GM23338 (cell line): ENCODE measurements around the gene NUP98. TPM values are rescaled to one million over a fixed set of nuclear protein-coding genes. Genes with fewer than 3 reads are reported as not detected.

Source experiments
- ATAC-seq: fragments of 200-7000 bp; cut with Tn5 transposase; 3 replicates; pipeline ENCODE4 v1.9.1; 2020
- DNase-seq: peaks from one replicate; pipeline ENCODE4 v3.0.0-alpha.2; 2015; ENCODE audit warnings: low spot score
- H2AFZ ChIP-seq: fragments of 200-600 bp; sonication (generic); 2 replicates; pipeline ENCODE4 v1.8.0; 2016; ENCODE audit warnings: antibody characterized with exemption, mild to moderate bottlenecking, moderate library complexity
- H3F3A ChIP-seq: fragments of 200-600 bp; sonication (generic); replicated peaks from 2 replicates; pipeline ENCODE4 v1.8.0; 2017; ENCODE audit warnings: antibody characterized with exemption, mixed run types, low read depth
- H3K27ac ChIP-seq: fragments of 200-600 bp; sonication (generic); 2 replicates; pipeline ENCODE4 v1.6.1; 2016; ENCODE audit warnings: low read depth
- H3K27me3 ChIP-seq: fragments of 200-600 bp; sonication (generic); 2 replicates; pipeline ENCODE4 v1.8.0; 2016; ENCODE audit warnings: mild to moderate bottlenecking, mixed run types, moderate library complexity; ENCODE audit not compliant: insufficient read depth
- H3K36me3 ChIP-seq: fragments of 200-600 bp; sonication (generic); 2 replicates; pipeline ENCODE4 v1.8.0; 2016; ENCODE audit warnings: mild to moderate bottlenecking; ENCODE audit not compliant: insufficient read depth
- H3K4me1 ChIP-seq: fragments of 200-600 bp; sonication (generic); 2 replicates; pipeline ENCODE4 v1.8.0; 2016; ENCODE audit warnings: mild to moderate bottlenecking, moderate library complexity; ENCODE audit not compliant: insufficient read depth
- H3K4me2 ChIP-seq: fragments of 200-600 bp; sonication (generic); 2 replicates; pipeline ENCODE4 v1.7.1; 2017; ENCODE audit warnings: mixed run types
- H3K4me3 ChIP-seq: fragments of 200-600 bp; sonication (generic); 2 replicates; pipeline ENCODE4 v1.6.1; 2016; ENCODE audit warnings: mixed run types
- H3K79me2 ChIP-seq: fragments of 200-600 bp; sonication (generic); replicated peaks from 2 replicates; pipeline ENCODE4 v1.8.0; 2017; ENCODE audit warnings: mild to moderate bottlenecking; ENCODE audit not compliant: insufficient read depth
- H3K9me2 ChIP-seq: fragments of 200-600 bp; sonication (generic); 2 replicates; pipeline ENCODE4 v1.8.0; 2017; ENCODE audit not compliant: insufficient read depth
- H4K20me1 ChIP-seq: fragments of 200-600 bp; sonication (generic); replicated peaks from 2 replicates; pipeline ENCODE4 v1.8.0; 2017; ENCODE audit warnings: mild to moderate bottlenecking; ENCODE audit not compliant: insufficient read depth
- H3K27ac Mint-ChIP-seq: 2 replicates; pipeline ENCODE4 v1.8.0; 2020; ENCODE audit warnings: inconsistent platforms, mild to moderate bottlenecking, moderate library complexity, mixed read lengths
- H3K27me3 Mint-ChIP-seq: 3 replicates; pipeline ENCODE4 v1.8.0; 2022; ENCODE audit warnings: low read depth, mild to moderate bottlenecking, moderate library complexity, mixed read lengths, inconsistent platforms; ENCODE audit not compliant: insufficient read depth, poor library complexity
- H3K36me3 Mint-ChIP-seq: 3 replicates; pipeline ENCODE4 v1.8.0; 2021; ENCODE audit warnings: low read depth, mild to moderate bottlenecking, inconsistent platforms, moderate library complexity, mixed read lengths
- H3K4me1 Mint-ChIP-seq: 3 replicates; pipeline ENCODE4 v1.8.0; 2020; ENCODE audit warnings: mild to moderate bottlenecking, inconsistent platforms, mixed read lengths
- H3K4me3 Mint-ChIP-seq: 3 replicates; pipeline ENCODE4 v1.8.0; 2021; ENCODE audit warnings: moderate library complexity, mild to moderate bottlenecking, inconsistent platforms, mixed read lengths
- H3K9me3 Mint-ChIP-seq: 3 replicates; pipeline ENCODE4 v1.8.0; 2020; ENCODE audit warnings: moderate library complexity, mild to moderate bottlenecking, inconsistent platforms, mixed read lengths
- CREB1 ChIP-seq: fragments of 250-450 bp; sonication (Bioruptor Pico); IDR thresholded peaks from 2 replicates; pipeline ENCODE4 v1.5.0; 2020; ENCODE audit warnings: low read depth, mild to moderate bottlenecking, moderate library complexity
- ETS1 ChIP-seq: IDR thresholded peaks from 2 replicates; pipeline ENCODE4 v1.6.1; 2016; ENCODE audit warnings: antibody characterized with exemption
- EZH2 ChIP-seq: fragments of 200-600 bp; sonication (generic); IDR thresholded peaks from one replicate; pipeline ENCODE4 v1.8.0; 2017; ENCODE audit warnings: antibody characterized with exemption, mild to moderate bottlenecking, low read depth; ENCODE audit not compliant: unreplicated experiment
- JUNB ChIP-seq: IDR thresholded peaks from one replicate; pipeline ENCODE4 v1.6.1; 2016; ENCODE audit warnings: antibody characterized with exemption; ENCODE audit not compliant: unreplicated experiment
- NANOG ChIP-seq: IDR thresholded peaks from 2 replicates; pipeline ENCODE4 v1.6.1; 2016; ENCODE audit warnings: antibody characterized with exemption, borderline replicate concordance
- POLR2AphosphoS5 ChIP-seq: IDR thresholded peaks from 2 replicates; pipeline ENCODE4 v1.6.1; 2016; ENCODE audit warnings: antibody characterized with exemption, low read depth
- REST ChIP-seq: IDR thresholded peaks from one replicate; pipeline ENCODE4 v1.6.1; 2018; ENCODE audit warnings: antibody characterized with exemption; ENCODE audit not compliant: unreplicated experiment
- STAT1 ChIP-seq: IDR thresholded peaks from one replicate; pipeline ENCODE4 v1.6.1; 2016; ENCODE audit warnings: antibody characterized with exemption; ENCODE audit not compliant: unreplicated experiment
- ZNF114 ChIP-seq: fragments of 250-450 bp; sonication (Bioruptor Pico); IDR thresholded peaks from 2 replicates; pipeline ENCODE4 v1.5.0; 2020; ENCODE audit warnings: mild to moderate bottlenecking, moderate library complexity
- ZNF331 ChIP-seq: fragments of 250-450 bp; sonication (Bioruptor Pico); IDR thresholded peaks from 2 replicates; pipeline ENCODE4 v1.5.0; 2020; ENCODE audit warnings: low read depth, mild to moderate bottlenecking, moderate library complexity
- polyA plus RNA-seq: library from polyadenylated mRNA; unstranded; fragments of >200 nt; fragmentation: Nextera tagmentation; extraction: Ambion mirVana; gene quantifications from 2 replicates; pipeline ENCODE4 v1.2.1, GENCODE V29; 2016
- total RNA-seq: library from RNA; depleted of rRNA; stranded (reverse); fragments of >200 nt; shearing (Covaris generic); gene quantifications from 2 replicates; pipeline ENCODE4 v1.2.3, GENCODE V29; 2014

Gene NUP98
- total and polyA plus RNA-seq, 2 experiments from 2014 or later, result 23.9 to 174 TPM

GRCh38 chr11:3709977-3710376, 87.4 kb downstream of the NUP98 start:
- Mint-ChIP-seq H3K4me3 (peak overlapping the region; percentile 39; the same call in 2 of the 3 replicates), H3K27me3 (peaks cover 3% of the 10 kb centered on the region), H3K9me3 (no peaks in the 10 kb centered on the region), H3K4me1 (peaks cover 27% of the 10 kb centered on the region), H3K27ac (no peak overlapping the region), H3K36me3 (peaks cover 71% of the 10 kb centered on the region)
- H3K9me2 ChIP-seq, result no peaks in the 10 kb centered on the region
- ATAC-seq, result peak; percentile 49
- peaks cover 22% of the 10 kb centered on the region; the same call in 1 of the 2 replicates for H3K79me2 ChIP-seq
- H3K4me1 ChIP-seq, result peaks cover 18% of the 10 kb centered on the region
- TF ChIP-seq EZH2 (no peak), NANOG (peak; percentile 33; the same call in 1 of the 2 replicates)
- H3K4me3 ChIP-seq, result peak overlapping the region; percentile 36
- peaks cover 25% of the 10 kb centered on the region; the same call in 1 of the 2 replicates for H4K20me1 ChIP-seq
- peak overlapping the region; percentile 75 for H3K4me2 ChIP-seq
- peak overlapping the region; percentile 11; the same call in 1 of the 2 replicates for H3K27ac ChIP-seq
- H3K27me3 ChIP-seq, result no peaks in the 10 kb centered on the region
- 0 out of 2 replicates have a peak, but pooled peaks cover 3% of the 10 kb centered on the region for H3F3A ChIP-seq
- DNase-seq, result peak; percentile 25
- no peak overlapping the region for H2AFZ ChIP-seq
- H3K36me3 ChIP-seq, result peaks cover 59% of the 10 kb centered on the region

GRCh38 chr11:3707176-3707575, 90.2 kb downstream of the NUP98 start:
- peaks cover 14% of the 10 kb centered on the region; the same call in 1 of the 2 replicates for H4K20me1 ChIP-seq
- DNase-seq (no peak), ATAC-seq (no peak)
- H3K36me3 ChIP-seq, result peaks cover 62% of the 10 kb centered on the region
- H3K4me1 Mint-ChIP-seq, result peaks cover 17% of the 10 kb centered on the region
- peaks cover 72% of the 10 kb centered on the region for H3K36me3 Mint-ChIP-seq
- H3F3A ChIP-seq, result no peaks in the 10 kb centered on the region
- peak overlapping the region; percentile 2; the same call in 1 of the 2 replicates for H3K27ac ChIP-seq
- H3K9me2 ChIP-seq, result no peaks in the 10 kb centered on the region
- no peak overlapping the region for H3K4me3 Mint-ChIP-seq
- H2AFZ ChIP-seq, result no peak overlapping the region
- peaks cover 17% of the 10 kb centered on the region for H3K4me1 ChIP-seq
- no peak overlapping the region for H3K27ac Mint-ChIP-seq
- peaks cover 5% of the 10 kb centered on the region for H3K27me3 Mint-ChIP-seq
- H3K79me2 ChIP-seq, result peaks cover 22% of the 10 kb centered on the region
- no peaks in the 10 kb centered on the region for H3K27me3 ChIP-seq
- no peak overlapping the region for H3K4me3 ChIP-seq
- H3K4me2 ChIP-seq, result no peak overlapping the region
- H3K9me3 Mint-ChIP-seq, result no peaks in the 10 kb centered on the region
- TF ChIP-seq STAT1, result no peak

- Histone ChIP-seq H3K27me3 (no peaks in the 10 kb centered on the region), H4K20me1 (peaks cover 6% of the 10 kb centered on the region; the same call in 1 of the 2 replicates), H3K36me3 (peaks cover 80% of the 10 kb centered on the region), H3K27ac (no peak overlapping the region), H2AFZ (no peak overlapping the region), H3K4me1 (no peaks in the 10 kb centered on the region), H3K4me2 (no peak overlapping the region), H3F3A (0 out of 2 replicates have a peak, but pooled peaks cover 5% of the 10 kb centered on the region), H3K9me2 (no peaks in the 10 kb centered on the region), H3K4me3 (no peak overlapping the region), H3K79me2 (peaks cover 1% of the 10 kb centered on the region)
- Mint-ChIP-seq H3K27ac (no peak overlapping the region), H3K4me1 (no peaks in the 10 kb centered on the region; the same call in 2 of the 3 replicates), H3K4me3 (no peak overlapping the region), H3K27me3 (peaks cover 1% of the 10 kb centered on the region), H3K9me3 (no peaks in the 10 kb centered on the region), H3K36me3 (peaks cover 80% of the 10 kb centered on the region)
- DNase-seq (no peak), ATAC-seq (no peak)
- no peak for TF ChIP-seq CREB1 (CRISPR knock-in tag)
- no peak for TF ChIP-seq EZH2
Observed at GRCh38 chr11:3703383-3703782, 94.0 kb downstream of the NUP98 start.

GRCh38 chr11:3700910-3701309, 96.4 kb downstream of the NUP98 start:
- Histone ChIP-seq H3K4me1 (no peaks in the 10 kb centered on the region), H2AFZ (no peak overlapping the region), H3K27me3 (no peaks in the 10 kb centered on the region), H3K9me2 (no peaks in the 10 kb centered on the region), H3K4me2 (no peak overlapping the region), H4K20me1 (0 out of 2 replicates have a peak, but pooled peaks cover 6% of the 10 kb centered on the region), H3K36me3 (peaks cover 85% of the 10 kb centered on the region), H3K79me2 (no peaks in the 10 kb centered on the region; the same call in 1 of the 2 replicates), H3K4me3 (no peak overlapping the region), H3F3A (0 out of 2 replicates have a peak, but pooled peaks cover 5% of the 10 kb centered on the region), H3K27ac (peak overlapping the region; percentile 21; the same call in 1 of the 2 replicates)
- DNase-seq (no peak), ATAC-seq (no peak)
- H3K4me3 Mint-ChIP-seq, result no peak overlapping the region
- H3K27me3 Mint-ChIP-seq, result peaks cover 1% of the 10 kb centered on the region
- H3K27ac Mint-ChIP-seq, result no peak overlapping the region; the same call in 1 of the 2 replicates
- H3K9me3 Mint-ChIP-seq, result no peaks in the 10 kb centered on the region
- no peaks in the 10 kb centered on the region for H3K4me1 Mint-ChIP-seq
- peaks cover 77% of the 10 kb centered on the region for H3K36me3 Mint-ChIP-seq
- TF ChIP-seq POLR2AphosphoS5 (no peak), ETS1 (no peak), JUNB (no peak), EZH2 (no peak), ZNF331 (no peak), ZNF114 (CRISPR knock-in tag) (no peak), REST (no peak)
